Measurements from ENCODE around the gene INSM1. TPM values are rescaled to one million over a fixed set of nuclear protein-coding genes. Genes with fewer than 3 reads are reported as not detected.

The INSM1 gene
- total and polyA plus RNA-seq, 7 donors, result 0.36 to 1.4 (median 0.80) TPM; not detected in 2

DNA sequence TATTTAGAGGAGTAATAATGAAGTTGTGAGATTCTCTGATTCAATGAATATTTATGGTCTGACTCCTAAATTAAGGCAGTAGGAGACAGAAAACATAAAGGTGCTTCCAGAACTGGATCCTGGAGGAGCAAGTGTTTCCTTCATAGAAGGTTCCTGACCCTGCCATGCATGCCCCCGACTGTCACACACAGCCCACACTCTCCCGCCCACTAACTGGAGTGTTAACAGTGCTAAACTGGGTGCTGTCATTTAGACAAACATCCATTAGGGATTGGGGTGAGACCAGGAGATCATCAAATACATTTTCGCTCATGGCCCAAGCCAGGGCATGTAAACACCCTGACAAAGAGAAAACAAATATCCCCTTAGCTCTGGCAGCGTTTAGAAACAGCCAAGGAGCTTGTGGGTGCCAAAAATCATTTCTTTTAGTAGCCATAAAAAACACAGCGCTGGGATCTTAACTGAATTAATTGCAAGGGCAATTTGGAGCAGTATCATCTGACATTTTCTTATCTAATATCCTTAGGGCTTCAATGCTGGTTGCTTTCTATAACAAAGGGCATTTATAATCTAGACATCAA lies 46.8 kb downstream of the INSM1 start:
- H3K9me3 ChIP-seq, result no peaks in the 10 kb centered on the region
- TF ChIP-seq POLR2AphosphoS5 (IDR thresholded peaks at IDR 0.05) (no peak), EP300 (IDR thresholded peaks at IDR 0.05) (no peak)
- TF ChIP-seq, protein P1, sequence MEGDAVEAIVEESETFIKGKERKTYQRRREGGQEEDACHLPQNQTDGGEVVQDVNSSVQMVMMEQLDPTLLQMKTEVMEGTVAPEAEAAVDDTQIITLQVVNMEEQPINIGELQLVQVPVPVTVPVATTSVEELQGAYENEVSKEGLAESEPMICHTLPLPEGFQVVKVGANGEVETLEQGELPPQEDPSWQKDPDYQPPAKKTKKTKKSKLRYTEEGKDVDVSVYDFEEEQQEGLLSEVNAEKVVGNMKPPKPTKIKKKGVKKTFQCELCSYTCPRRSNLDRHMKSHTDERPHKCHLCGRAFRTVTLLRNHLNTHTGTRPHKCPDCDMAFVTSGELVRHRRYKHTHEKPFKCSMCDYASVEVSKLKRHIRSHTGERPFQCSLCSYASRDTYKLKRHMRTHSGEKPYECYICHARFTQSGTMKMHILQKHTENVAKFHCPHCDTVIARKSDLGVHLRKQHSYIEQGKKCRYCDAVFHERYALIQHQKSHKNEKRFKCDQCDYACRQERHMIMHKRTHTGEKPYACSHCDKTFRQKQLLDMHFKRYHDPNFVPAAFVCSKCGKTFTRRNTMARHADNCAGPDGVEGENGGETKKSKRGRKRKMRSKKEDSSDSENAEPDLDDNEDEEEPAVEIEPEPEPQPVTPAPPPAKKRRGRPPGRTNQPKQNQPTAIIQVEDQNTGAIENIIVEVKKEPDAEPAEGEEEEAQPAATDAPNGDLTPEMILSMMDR (IDR thresholded peaks at IDR 0.05), result no peak
- H3K4me1 ChIP-seq, result no peaks in the 10 kb centered on the region
- peaks cover 0 to 3% (median 1%) of the 10 kb centered on the region in 4 donors for H3K36me3 ChIP-seq
- H3K27ac ChIP-seq, result no peak overlapping the region
- no peak overlapping the region for H3K4me3 ChIP-seq
- WGBS, 2 donors, result 68 to 81% methylated on average over 5 of the region's 5 CpGs
- intact Hi-C loops (cut with DNase I), result no loop called here
- no peak for DNase-seq
- H3K27me3 ChIP-seq, result no peaks in the 10 kb centered on the region

DNA sequence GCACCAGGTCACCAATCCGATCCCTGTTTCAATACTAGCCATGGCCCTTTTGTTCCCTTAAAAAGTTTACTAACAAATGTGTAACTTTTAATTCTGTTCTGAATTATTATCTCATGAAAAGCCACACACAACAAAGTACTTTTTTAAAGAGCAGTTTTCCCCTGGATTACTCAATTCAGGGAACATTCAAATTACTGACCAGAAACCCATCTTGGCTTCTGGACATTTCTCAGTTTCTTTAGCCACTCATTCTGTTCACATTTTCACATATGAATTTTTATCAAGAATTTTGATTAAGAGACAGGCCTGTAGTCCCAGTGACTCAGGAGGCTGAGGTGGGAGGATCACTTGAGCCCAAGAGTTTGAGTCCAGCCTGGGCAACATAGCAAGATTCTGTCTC lies 47.4 kb downstream of the INSM1 start:
- H3K36me3 ChIP-seq, result peaks cover 0 to 3% (median 1%) of the 10 kb centered on the region in 4 donors
- H3K9me3 ChIP-seq, result no peaks in the 10 kb centered on the region
- intact Hi-C loops (cut with DNase I), result no loop called here
- no peak overlapping the region for H3K4me3 ChIP-seq
- no peak overlapping the region for H3K27ac ChIP-seq
- no peaks in the 10 kb centered on the region for H3K4me1 ChIP-seq
- TF ChIP-seq EP300 (IDR thresholded peaks at IDR 0.05) (no peak), POLR2AphosphoS5 (IDR thresholded peaks at IDR 0.05) (no peak), POLR2A (IDR thresholded peaks at IDR 0.05) (no peak)
- TF ChIP-seq, protein P1 (IDR thresholded peaks at IDR 0.05), result no peak
- DNase-seq, result no peak
- no peaks in the 10 kb centered on the region for H3K27me3 ChIP-seq
- 89 to 97% methylated on average over 1 of the region's 1 CpG for WGBS, 2 donors

DNA sequence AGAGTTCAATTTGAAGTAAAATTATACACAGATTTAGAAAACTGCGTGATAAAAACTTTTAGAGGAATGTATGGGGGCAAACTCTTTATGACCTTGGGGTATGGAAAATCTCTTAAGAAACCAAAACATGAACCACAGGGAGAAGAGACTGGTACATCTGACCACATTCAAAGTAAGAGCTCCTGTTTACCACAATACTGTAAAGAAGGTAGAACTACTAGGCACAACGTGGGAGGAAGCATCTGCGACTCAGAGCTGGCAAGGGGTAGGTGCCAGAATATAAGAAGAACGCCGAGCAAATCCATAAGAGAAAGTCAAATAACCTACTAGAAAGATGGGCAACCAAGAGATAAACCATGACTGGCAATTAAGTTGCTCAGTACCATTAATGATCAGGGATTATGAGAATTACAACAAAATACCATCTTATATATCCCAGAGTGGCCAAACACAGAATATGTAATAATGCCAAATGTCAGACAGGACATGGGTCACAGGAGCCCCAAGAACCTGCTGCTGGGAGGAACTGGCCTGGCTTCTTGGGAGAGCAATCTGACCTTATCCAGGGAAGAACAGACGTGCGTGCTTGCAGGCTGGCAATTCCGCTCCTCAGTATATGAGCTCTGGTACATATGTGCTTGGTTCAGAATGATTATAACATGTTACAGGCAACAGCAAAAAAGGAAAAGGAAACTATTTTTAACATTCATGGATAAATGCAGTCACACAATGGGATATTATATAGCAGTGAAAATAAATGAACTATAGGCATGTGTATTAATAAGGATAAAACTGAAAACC lies 50.2 kb downstream of the INSM1 start:
- Histone ChIP-seq H3K4me1 (no peaks in the 10 kb centered on the region), H3K9me3 (no peaks in the 10 kb centered on the region), H3K4me3 (no peak overlapping the region), H3K27ac (no peak overlapping the region), H3K27me3 (no peaks in the 10 kb centered on the region), H3K36me3 (peaks cover 0 to 10% (median 1%) of the 10 kb centered on the region in 4 donors)
- 79 to 94% methylated on average over 8 of the region's 8 CpGs for WGBS, 2 donors
- no peak for TF ChIP-seq POLR2AphosphoS5 (IDR thresholded peaks at IDR 0.05)
- intact Hi-C loops (cut with DNase I), result no loop called here
- DNase-seq, result no peak

All from sigmoid colon (tissue), 7 donors.